WTC11 (cell line): ENCODE measurements around the gene ACAD8.

Source experiments
- ARID4B ChIP-seq: sonication (generic); formaldehyde crosslinking; IDR thresholded peaks from 2 replicates; pipeline ENCODE4 v1.8.0; 2023; ENCODE audit warnings: missing genetic modification reagents, mild to moderate bottlenecking, borderline replicate concordance
- ATF6 ChIP-seq: sonication (generic); formaldehyde crosslinking; IDR thresholded peaks from 2 replicates; pipeline ENCODE4 v1.8.1; 2023; ENCODE audit warnings: mild to moderate bottlenecking, missing genetic modification reagents
- E2F5 ChIP-seq: sonication (generic); formaldehyde crosslinking; IDR thresholded peaks from 2 replicates; pipeline ENCODE4 v1.8.1; 2022; ENCODE audit warnings: mild to moderate bottlenecking, moderate library complexity, missing genetic modification reagents
- IRF1 ChIP-seq: sonication (generic); formaldehyde crosslinking; IDR thresholded peaks from 2 replicates; pipeline ENCODE4 v1.8.0; 2023; ENCODE audit warnings: missing genetic modification reagents
- JUN ChIP-seq: sonication (generic); formaldehyde crosslinking; IDR thresholded peaks from 2 replicates; pipeline ENCODE4 v1.8.0; 2023; ENCODE audit warnings: mild to moderate bottlenecking, missing genetic modification reagents
- NR2C2 ChIP-seq: sonication (generic); formaldehyde crosslinking; IDR thresholded peaks from 2 replicates; pipeline ENCODE4 v1.8.0; 2022; ENCODE audit warnings: mild to moderate bottlenecking, missing genetic modification reagents
- TF ChIP-seq, protein P1 (sequence below): fragments of 200-600 bp; IDR thresholded peaks from 2 replicates; pipeline ENCODE4 v1.8.0; 2022; ENCODE audit warnings: antibody characterized with exemption
- TF ChIP-seq, protein P2 (sequence below): sonication (generic); formaldehyde crosslinking; IDR thresholded peaks from 2 replicates; pipeline ENCODE4 v1.8.0; 2022; ENCODE audit warnings: missing genetic modification reagents

GRCh38 chr11:134216816-134217215 is 36.6 kb upstream of the ACAD8 start:
- TF ChIP-seq, protein P1, sequence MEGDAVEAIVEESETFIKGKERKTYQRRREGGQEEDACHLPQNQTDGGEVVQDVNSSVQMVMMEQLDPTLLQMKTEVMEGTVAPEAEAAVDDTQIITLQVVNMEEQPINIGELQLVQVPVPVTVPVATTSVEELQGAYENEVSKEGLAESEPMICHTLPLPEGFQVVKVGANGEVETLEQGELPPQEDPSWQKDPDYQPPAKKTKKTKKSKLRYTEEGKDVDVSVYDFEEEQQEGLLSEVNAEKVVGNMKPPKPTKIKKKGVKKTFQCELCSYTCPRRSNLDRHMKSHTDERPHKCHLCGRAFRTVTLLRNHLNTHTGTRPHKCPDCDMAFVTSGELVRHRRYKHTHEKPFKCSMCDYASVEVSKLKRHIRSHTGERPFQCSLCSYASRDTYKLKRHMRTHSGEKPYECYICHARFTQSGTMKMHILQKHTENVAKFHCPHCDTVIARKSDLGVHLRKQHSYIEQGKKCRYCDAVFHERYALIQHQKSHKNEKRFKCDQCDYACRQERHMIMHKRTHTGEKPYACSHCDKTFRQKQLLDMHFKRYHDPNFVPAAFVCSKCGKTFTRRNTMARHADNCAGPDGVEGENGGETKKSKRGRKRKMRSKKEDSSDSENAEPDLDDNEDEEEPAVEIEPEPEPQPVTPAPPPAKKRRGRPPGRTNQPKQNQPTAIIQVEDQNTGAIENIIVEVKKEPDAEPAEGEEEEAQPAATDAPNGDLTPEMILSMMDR, result no peak
- TF ChIP-seq ATF6 (CRISPR knock-in tag) (no peak), NR2C2 (CRISPR knock-in tag) (no peak), ARID4B (CRISPR knock-in tag) (no peak), E2F5 (CRISPR knock-in tag) (no peak), JUN (CRISPR knock-in tag) (no peak), IRF1 (CRISPR knock-in tag) (no peak)
- TF ChIP-seq, protein P2, sequence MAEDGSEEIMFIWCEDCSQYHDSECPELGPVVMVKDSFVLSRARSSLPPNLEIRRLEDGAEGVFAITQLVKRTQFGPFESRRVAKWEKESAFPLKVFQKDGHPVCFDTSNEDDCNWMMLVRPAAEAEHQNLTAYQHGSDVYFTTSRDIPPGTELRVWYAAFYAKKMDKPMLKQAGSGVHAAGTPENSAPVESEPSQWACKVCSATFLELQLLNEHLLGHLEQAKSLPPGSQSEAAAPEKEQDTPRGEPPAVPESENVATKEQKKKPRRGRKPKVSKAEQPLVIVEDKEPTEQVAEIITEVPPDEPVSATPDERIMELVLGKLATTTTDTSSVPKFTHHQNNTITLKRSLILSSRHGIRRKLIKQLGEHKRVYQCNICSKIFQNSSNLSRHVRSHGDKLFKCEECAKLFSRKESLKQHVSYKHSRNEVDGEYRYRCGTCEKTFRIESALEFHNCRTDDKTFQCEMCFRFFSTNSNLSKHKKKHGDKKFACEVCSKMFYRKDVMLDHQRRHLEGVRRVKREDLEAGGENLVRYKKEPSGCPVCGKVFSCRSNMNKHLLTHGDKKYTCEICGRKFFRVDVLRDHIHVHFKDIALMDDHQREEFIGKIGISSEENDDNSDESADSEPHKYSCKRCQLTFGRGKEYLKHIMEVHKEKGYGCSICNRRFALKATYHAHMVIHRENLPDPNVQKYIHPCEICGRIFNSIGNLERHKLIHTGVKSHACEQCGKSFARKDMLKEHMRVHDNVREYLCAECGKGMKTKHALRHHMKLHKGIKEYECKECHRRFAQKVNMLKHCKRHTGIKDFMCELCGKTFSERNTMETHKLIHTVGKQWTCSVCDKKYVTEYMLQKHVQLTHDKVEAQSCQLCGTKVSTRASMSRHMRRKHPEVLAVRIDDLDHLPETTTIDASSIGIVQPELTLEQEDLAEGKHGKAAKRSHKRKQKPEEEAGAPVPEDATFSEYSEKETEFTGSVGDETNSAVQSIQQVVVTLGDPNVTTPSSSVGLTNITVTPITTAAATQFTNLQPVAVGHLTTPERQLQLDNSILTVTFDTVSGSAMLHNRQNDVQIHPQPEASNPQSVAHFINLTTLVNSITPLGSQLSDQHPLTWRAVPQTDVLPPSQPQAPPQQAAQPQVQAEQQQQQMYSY, result no peak
